ENCODE results near the gene TSPAN11. TPM values are rescaled to one million over a fixed set of nuclear protein-coding genes. Genes with fewer than 3 reads are reported as not detected.

Gene TSPAN11
- polyA plus RNA-seq, 1 experiment = 0.37 TPM

DNA sequence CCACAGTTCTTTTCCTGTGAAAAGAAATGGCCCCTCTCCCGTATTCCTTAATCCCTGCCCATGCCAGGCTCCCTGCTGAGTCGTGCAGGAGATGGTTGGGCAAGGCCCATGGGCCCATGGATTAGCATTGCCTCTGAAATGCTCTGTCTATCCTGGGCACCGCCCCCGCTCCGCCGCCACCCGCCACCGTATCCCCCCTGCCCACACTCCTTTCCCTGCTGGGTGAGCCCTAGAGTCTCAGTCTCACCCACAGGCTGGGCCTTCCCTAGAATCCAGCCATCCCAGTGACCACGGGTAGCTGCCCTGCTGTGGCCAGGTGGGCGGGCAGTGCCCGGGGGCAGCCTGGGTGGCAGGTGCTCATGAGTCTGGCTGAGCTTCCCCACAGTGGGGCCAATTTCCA lies 50.6 kb downstream of the TSPAN11 start:
- CTCF ChIA-PET = no interaction called here
- DNase-seq (ENCODE audit: low read depth, low spot score) = no peak

DNA sequence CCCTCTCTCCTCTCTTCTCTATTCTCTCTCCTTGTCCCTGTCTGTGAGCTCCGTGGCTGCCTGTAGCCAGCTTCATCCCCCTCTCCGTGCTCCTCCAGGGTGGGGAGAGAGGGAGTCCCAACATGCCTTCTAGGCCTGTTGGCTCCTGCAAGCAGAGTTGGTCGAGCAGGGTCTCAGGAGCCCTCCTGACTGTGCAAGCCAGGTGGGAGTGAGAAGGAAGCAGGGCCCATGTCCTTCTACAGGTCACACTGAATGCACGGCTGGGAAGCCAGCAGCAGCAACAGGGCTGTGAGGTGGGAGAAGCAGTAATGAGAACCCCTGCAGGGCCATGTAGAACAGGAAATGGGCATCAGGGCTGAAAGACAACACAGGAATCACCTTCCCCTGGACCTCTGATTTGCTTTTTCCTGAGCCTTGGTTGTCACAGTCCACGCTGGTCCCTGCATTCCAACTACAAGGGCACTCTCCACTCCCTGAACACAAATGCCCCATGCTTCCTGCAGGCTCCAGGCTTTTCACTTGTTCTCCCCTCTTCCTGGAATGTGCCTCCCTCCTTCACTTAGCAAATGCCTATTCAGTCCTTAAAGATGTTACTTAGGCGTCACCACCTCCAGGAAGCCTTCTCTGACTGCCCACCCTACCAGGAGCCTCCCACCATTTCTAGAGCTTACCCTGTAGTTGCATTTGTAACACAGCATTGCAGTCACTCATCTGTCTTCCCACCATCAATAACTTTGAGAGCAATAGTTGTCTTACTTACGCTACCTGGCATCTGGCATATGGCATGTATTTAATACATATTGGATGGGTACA lies 51.2 kb downstream of the TSPAN11 start:
- H3K9me3 ChIP-seq (ENCODE audit: control insufficient read depth, insufficient read depth, low read length) = no peaks in the 10 kb centered on the region
- CTCF ChIA-PET = no interaction called here
- no peak for DNase-seq (ENCODE audit: low read depth, low spot score)
- TF ChIP-seq, protein P1, sequence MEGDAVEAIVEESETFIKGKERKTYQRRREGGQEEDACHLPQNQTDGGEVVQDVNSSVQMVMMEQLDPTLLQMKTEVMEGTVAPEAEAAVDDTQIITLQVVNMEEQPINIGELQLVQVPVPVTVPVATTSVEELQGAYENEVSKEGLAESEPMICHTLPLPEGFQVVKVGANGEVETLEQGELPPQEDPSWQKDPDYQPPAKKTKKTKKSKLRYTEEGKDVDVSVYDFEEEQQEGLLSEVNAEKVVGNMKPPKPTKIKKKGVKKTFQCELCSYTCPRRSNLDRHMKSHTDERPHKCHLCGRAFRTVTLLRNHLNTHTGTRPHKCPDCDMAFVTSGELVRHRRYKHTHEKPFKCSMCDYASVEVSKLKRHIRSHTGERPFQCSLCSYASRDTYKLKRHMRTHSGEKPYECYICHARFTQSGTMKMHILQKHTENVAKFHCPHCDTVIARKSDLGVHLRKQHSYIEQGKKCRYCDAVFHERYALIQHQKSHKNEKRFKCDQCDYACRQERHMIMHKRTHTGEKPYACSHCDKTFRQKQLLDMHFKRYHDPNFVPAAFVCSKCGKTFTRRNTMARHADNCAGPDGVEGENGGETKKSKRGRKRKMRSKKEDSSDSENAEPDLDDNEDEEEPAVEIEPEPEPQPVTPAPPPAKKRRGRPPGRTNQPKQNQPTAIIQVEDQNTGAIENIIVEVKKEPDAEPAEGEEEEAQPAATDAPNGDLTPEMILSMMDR (IDR thresholded peaks at IDR 0.05; ENCODE audit: low read depth, low read length) = no peak
- POLR2A ChIA-PET = no interaction called here
- no peak overlapping the region for H3K27ac ChIP-seq (ENCODE audit: low read depth, low read length)
- peaks cover 21% of the 10 kb centered on the region for H3K27me3 ChIP-seq (ENCODE audit: control insufficient read depth, insufficient read depth, low read length)
- no peak overlapping the region for H3K4me3 ChIP-seq (ENCODE audit: low read depth, low read length)

More for the DNA sequence above, 50.6 kb downstream of the TSPAN11 start:
- TF ChIP-seq, protein P1 (IDR thresholded peaks at IDR 0.05; ENCODE audit: low read depth, low read length) = no peak
- Histone ChIP-seq H3K4me3 (ENCODE audit: low read depth, low read length) (no peak overlapping the region), H3K9me3 (ENCODE audit: control insufficient read depth, insufficient read depth, low read length) (no peaks in the 10 kb centered on the region), H3K27ac (ENCODE audit: low read depth, low read length) (no peak overlapping the region), H3K27me3 (ENCODE audit: control insufficient read depth, insufficient read depth, low read length) (peaks cover 21% of the 10 kb centered on the region)
- POLR2A ChIA-PET = no interaction called here

DNA sequence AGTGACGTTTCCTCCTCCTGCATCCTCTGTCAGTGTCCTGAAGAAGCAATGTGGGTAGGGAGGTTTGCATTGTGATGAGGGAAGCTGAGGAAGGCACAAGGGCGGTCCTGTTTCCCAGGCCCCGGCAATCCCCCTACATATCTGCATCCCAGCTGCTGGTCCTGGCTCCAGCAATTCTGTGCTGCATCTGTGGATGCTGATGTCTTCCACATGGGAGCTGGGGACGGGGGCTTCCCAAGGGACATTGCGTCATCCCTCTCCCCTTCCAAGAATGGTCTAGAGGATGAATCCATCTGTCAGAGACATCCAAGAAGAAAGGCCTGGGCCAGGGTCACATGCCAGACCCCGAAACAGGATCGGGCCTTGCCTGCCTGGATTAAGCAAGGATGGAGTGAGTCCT lies 52.1 kb downstream of the TSPAN11 start:
- DNase-seq (ENCODE audit: low read depth, low spot score) = no peak
- POLR2A ChIA-PET = no interaction called here
- H3K27me3 ChIP-seq (ENCODE audit: control insufficient read depth, insufficient read depth, low read length) = peaks cover 24% of the 10 kb centered on the region
- no peak overlapping the region for H3K4me3 ChIP-seq (ENCODE audit: low read depth, low read length)
- H3K27ac ChIP-seq (ENCODE audit: low read depth, low read length) = no peak overlapping the region
- H3K9me3 ChIP-seq (ENCODE audit: control insufficient read depth, insufficient read depth, low read length) = no peaks in the 10 kb centered on the region
- TF ChIP-seq, protein P1 (IDR thresholded peaks at IDR 0.05; ENCODE audit: low read depth, low read length) = no peak
- CTCF ChIA-PET = no interaction called here

DNA sequence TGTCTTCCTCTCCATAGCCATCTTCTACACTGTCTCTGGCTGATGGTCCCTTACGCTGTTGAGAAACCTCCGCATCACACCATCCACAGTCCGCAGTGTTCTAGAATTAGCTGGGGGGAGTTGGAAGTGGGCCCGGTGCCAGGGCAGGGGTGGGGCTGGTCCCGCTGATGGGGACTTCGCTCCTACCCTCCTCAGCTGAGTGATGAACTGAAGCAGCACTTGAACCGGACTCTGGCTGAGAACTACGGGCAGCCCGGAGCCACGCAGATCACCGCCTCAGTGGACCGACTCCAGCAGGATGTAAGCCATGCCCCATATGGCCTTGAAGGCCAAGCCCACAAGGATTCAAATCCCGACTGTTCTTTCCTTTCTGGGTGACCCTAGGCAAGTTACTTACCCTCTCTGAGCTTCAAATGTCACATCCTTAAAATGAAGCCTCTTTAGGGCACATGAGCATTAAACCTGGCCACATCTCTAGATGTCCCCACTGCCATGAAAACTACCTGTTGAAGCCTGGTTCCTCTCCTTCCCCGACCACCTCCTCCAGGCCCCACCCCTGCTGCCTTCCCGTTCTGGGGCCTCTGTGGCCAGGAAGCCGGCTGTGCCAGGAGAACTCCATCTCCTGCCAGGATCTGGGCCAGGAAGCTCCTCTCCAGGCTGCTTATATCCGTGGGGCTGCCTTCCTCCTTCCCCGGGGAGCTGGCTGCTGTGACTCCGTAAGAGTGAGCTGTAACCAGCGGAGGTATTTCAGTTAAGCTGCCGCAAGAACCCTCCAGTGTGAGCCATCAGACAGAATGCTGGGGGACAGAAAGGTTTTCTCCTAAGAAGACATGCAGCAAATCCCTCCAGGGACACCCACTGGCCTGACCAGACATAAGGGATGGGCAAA lies 53.1 kb downstream of the TSPAN11 start:
- no peak for DNase-seq (ENCODE audit: low read depth, low spot score)
- CTCF ChIA-PET = interaction anchor here (0.5 to 2.7 kb wide), 5 partner anchors 98 to 165 kb away, joined by 3 to 11 read pairs (median 4); no protein-coding TSS in a partner anchor
- POLR2A ChIA-PET = no interaction called here
- peaks cover 19% of the 10 kb centered on the region for H3K27me3 ChIP-seq (ENCODE audit: control insufficient read depth, insufficient read depth, low read length)
- no peak overlapping the region for H3K4me3 ChIP-seq (ENCODE audit: low read depth, low read length)
- H3K9me3 ChIP-seq (ENCODE audit: control insufficient read depth, insufficient read depth, low read length) = no peaks in the 10 kb centered on the region
- TF ChIP-seq, protein P1 (IDR thresholded peaks at IDR 0.05; ENCODE audit: low read depth, low read length) = no peak
- no peak overlapping the region for H3K27ac ChIP-seq (ENCODE audit: low read depth, low read length)
